Loucy (cell line): ENCODE data around the gene ACAN.

Experiments used
- CTCF ChIP-seq: fragments of 200-600 bp; sonication (generic); conservative IDR thresholded peaks from 2 replicates; pipeline ENCODE4 v1.5.1; 2014; ENCODE audit warnings: mild to moderate bottlenecking, antibody characterized with exemption, low read length
- EZH2phosphoT487 ChIP-seq: fragments of 200-600 bp; IDR thresholded peaks from 2 replicates; pipeline ENCODE4 v1.6.1; 2018; ENCODE audit warnings: antibody characterized with exemption, mild to moderate bottlenecking, moderate library complexity, borderline replicate concordance

DNA sequence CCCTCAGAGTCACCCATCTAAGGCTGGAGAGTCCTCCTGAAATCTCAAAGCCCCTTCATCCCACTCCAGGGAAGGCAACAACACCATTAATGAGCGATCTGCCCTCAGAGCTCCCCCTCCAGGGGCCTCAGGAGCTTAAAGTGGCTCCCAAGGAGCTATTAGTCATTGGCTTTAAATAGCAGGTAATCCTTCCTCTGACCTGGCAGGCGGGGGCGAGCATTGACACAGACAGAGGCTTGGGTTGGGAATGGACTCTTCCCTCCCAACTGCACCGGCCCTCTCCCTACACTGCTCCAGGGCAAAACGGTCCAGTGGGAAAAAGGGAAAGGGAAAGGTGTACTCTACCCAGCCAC lies 108.5 kb downstream of the ACAN start:
- 0 out of 2 replicates have a peak, but pooled peaks have one; percentile 6 for TF ChIP-seq CTCF
- TF ChIP-seq EZH2phosphoT487, result no peak
